ENCODE data around the gene RPS4Y2.
A peak's percentile ranks its signal among the peaks of the same experiment; 100 is the strongest.

RPS4Y2 gene

GRCh38 chrY:20755808-20756207 is at the start of gene RPS4Y2:
TSS of gene RPS4Y2 (plus strand) at chrY:20756108. CDS start at chrY:20756164, 56 bp downstream.
- Mint-ChIP-seq H3K27me3 (no peaks in the 10 kb centered on the region), H3K4me3 (no peak within 1 kb of the TSS)

GRCh38 chrY:20714391-20714790 is 41.5 kb upstream of the RPS4Y2 start:
- H3K27ac Mint-ChIP-seq: no peak overlapping the region
- H3K4me3 Mint-ChIP-seq: no peak overlapping the region
- H3K36me3 Mint-ChIP-seq (ENCODE audit: low read depth): no peaks in the 10 kb centered on the region
- H3K9me3 Mint-ChIP-seq: no peaks in the 10 kb centered on the region
- peaks cover 13% of the 10 kb centered on the region for H3K4me1 Mint-ChIP-seq (ENCODE audit: low read depth)
- H3K27me3 Mint-ChIP-seq: no peaks in the 10 kb centered on the region

More at GRCh38 chrY:20755808-20756207, at the start of gene RPS4Y2:
- Mint-ChIP-seq H3K9me3 (no peaks in the 10 kb centered on the region), H3K27ac (no peak within 1 kb of the TSS), H3K4me1 (ENCODE audit: low read depth) (no peaks in the 10 kb centered on the region), H3K36me3 (ENCODE audit: low read depth) (no peaks in the 10 kb centered on the region)

- H3K36me3 Mint-ChIP-seq (ENCODE audit: low read depth): no peaks in the 10 kb centered on the region
- H3K9me3 Mint-ChIP-seq: no peaks in the 10 kb centered on the region
- H3K27ac Mint-ChIP-seq: no peak overlapping the region
- H3K4me1 Mint-ChIP-seq (ENCODE audit: low read depth): peaks cover 4% of the 10 kb centered on the region
- no peak overlapping the region for H3K4me3 Mint-ChIP-seq
- H3K27me3 Mint-ChIP-seq: no peaks in the 10 kb centered on the region
These were observed 29.6 kb upstream of the RPS4Y2 start for GRCh38 chrY:20726184-20726907.

GRCh38 chrY:20735200-20735599 is 20.7 kb upstream of the RPS4Y2 start:
- Mint-ChIP-seq H3K4me1 (ENCODE audit: low read depth) (peaks cover 14% of the 10 kb centered on the region), H3K27me3 (no peaks in the 10 kb centered on the region), H3K27ac (no peak overlapping the region), H3K36me3 (ENCODE audit: low read depth) (no peaks in the 10 kb centered on the region), H3K4me3 (no peak overlapping the region), H3K9me3 (no peaks in the 10 kb centered on the region)

- no peak overlapping the region for H3K27ac Mint-ChIP-seq
- no peaks in the 10 kb centered on the region for H3K27me3 Mint-ChIP-seq
- H3K4me1 Mint-ChIP-seq (ENCODE audit: low read depth): peaks cover 22% of the 10 kb centered on the region
- H3K4me3 Mint-ChIP-seq: no peak overlapping the region
- H3K36me3 Mint-ChIP-seq (ENCODE audit: low read depth): no peaks in the 10 kb centered on the region
- H3K9me3 Mint-ChIP-seq: no peaks in the 10 kb centered on the region
These were observed 16.1 kb upstream of the RPS4Y2 start for GRCh38 chrY:20739806-20740205.

GRCh38 chrY:20740609-20741008 is 15.3 kb upstream of the RPS4Y2 start:
- Mint-ChIP-seq H3K27me3 (no peaks in the 10 kb centered on the region), H3K4me3 (no peak overlapping the region), H3K36me3 (ENCODE audit: low read depth) (no peaks in the 10 kb centered on the region), H3K9me3 (no peaks in the 10 kb centered on the region), H3K4me1 (ENCODE audit: low read depth) (peaks cover 30% of the 10 kb centered on the region), H3K27ac (no peak overlapping the region)

GRCh38 chrY:20745060-20745459 is 10.8 kb upstream of the RPS4Y2 start:
- Mint-ChIP-seq H3K27ac (no peak overlapping the region), H3K4me1 (ENCODE audit: low read depth) (peaks cover 35% of the 10 kb centered on the region), H3K36me3 (ENCODE audit: low read depth) (no peaks in the 10 kb centered on the region), H3K4me3 (no peak overlapping the region), H3K27me3 (no peaks in the 10 kb centered on the region), H3K9me3 (no peaks in the 10 kb centered on the region)

- Mint-ChIP-seq H3K27me3 (no peaks in the 10 kb centered on the region), H3K9me3 (no peaks in the 10 kb centered on the region), H3K4me3 (no peak overlapping the region), H3K36me3 (ENCODE audit: low read depth) (no peaks in the 10 kb centered on the region), H3K27ac (no peak overlapping the region), H3K4me1 (ENCODE audit: low read depth) (peaks cover 31% of the 10 kb centered on the region)
These were observed 9.0 kb upstream of the RPS4Y2 start for GRCh38 chrY:20746919-20747318.

GRCh38 chrY:20763869-20764268 is 8.0 kb downstream of the RPS4Y2 start:
- no peaks in the 10 kb centered on the region for H3K36me3 Mint-ChIP-seq (ENCODE audit: low read depth)
- H3K27me3 Mint-ChIP-seq: no peaks in the 10 kb centered on the region
- no peak overlapping the region for H3K4me3 Mint-ChIP-seq
- peaks cover 38% of the 10 kb centered on the region for H3K4me1 Mint-ChIP-seq (ENCODE audit: low read depth)
- no peaks in the 10 kb centered on the region for H3K9me3 Mint-ChIP-seq
- H3K27ac Mint-ChIP-seq: peak overlapping the region; percentile 30

GRCh38 chrY:20765117-20765516 is 9.2 kb downstream of the RPS4Y2 start:
- Mint-ChIP-seq H3K36me3 (ENCODE audit: low read depth) (no peaks in the 10 kb centered on the region), H3K4me1 (ENCODE audit: low read depth) (peaks cover 38% of the 10 kb centered on the region), H3K27me3 (no peaks in the 10 kb centered on the region), H3K9me3 (no peaks in the 10 kb centered on the region), H3K27ac (no peak overlapping the region), H3K4me3 (no peak overlapping the region)

GRCh38 chrY:20770755-20771154 is 14.8 kb downstream of the RPS4Y2 start:
- Mint-ChIP-seq H3K27ac (no peak overlapping the region), H3K4me3 (no peak overlapping the region), H3K4me1 (ENCODE audit: low read depth) (peaks cover 22% of the 10 kb centered on the region), H3K36me3 (ENCODE audit: low read depth) (no peaks in the 10 kb centered on the region), H3K27me3 (no peaks in the 10 kb centered on the region), H3K9me3 (peaks cover 8% of the 10 kb centered on the region)

GRCh38 chrY:20776104-20776503 is 20.2 kb downstream of the RPS4Y2 start:
- Mint-ChIP-seq H3K9me3 (peaks cover 13% of the 10 kb centered on the region), H3K4me3 (no peak overlapping the region), H3K27ac (no peak overlapping the region), H3K36me3 (ENCODE audit: low read depth) (no peaks in the 10 kb centered on the region), H3K4me1 (ENCODE audit: low read depth) (peaks cover 25% of the 10 kb centered on the region), H3K27me3 (no peaks in the 10 kb centered on the region)

GRCh38 chrY:20780104-20780654 is 24.3 kb downstream of the RPS4Y2 start:
- no peak overlapping the region for H3K27ac Mint-ChIP-seq
- peaks cover 5% of the 10 kb centered on the region for H3K9me3 Mint-ChIP-seq
- no peaks in the 10 kb centered on the region for H3K36me3 Mint-ChIP-seq (ENCODE audit: low read depth)
- H3K4me3 Mint-ChIP-seq: no peak overlapping the region
- H3K4me1 Mint-ChIP-seq (ENCODE audit: low read depth): peaks cover 50% of the 10 kb centered on the region
- H3K27me3 Mint-ChIP-seq: no peaks in the 10 kb centered on the region

- Mint-ChIP-seq H3K36me3 (ENCODE audit: low read depth) (no peaks in the 10 kb centered on the region), H3K27ac (no peak overlapping the region), H3K9me3 (peaks cover 4% of the 10 kb centered on the region), H3K4me1 (ENCODE audit: low read depth) (peaks cover 56% of the 10 kb centered on the region), H3K27me3 (no peaks in the 10 kb centered on the region), H3K4me3 (no peak overlapping the region)
These were observed 24.9 kb downstream of the RPS4Y2 start for GRCh38 chrY:20780776-20781175.

- Mint-ChIP-seq H3K27ac (peak overlapping the region; percentile 26), H3K36me3 (ENCODE audit: low read depth) (no peaks in the 10 kb centered on the region), H3K27me3 (no peaks in the 10 kb centered on the region), H3K4me1 (ENCODE audit: low read depth) (peaks cover 55% of the 10 kb centered on the region), H3K4me3 (no peak overlapping the region), H3K9me3 (peaks cover 2% of the 10 kb centered on the region)
These were observed 25.5 kb downstream of the RPS4Y2 start for GRCh38 chrY:20781408-20781807.

GRCh38 chrY:20784965-20785364 is 29.1 kb downstream of the RPS4Y2 start:
- H3K9me3 Mint-ChIP-seq: no peaks in the 10 kb centered on the region
- no peaks in the 10 kb centered on the region for H3K36me3 Mint-ChIP-seq (ENCODE audit: low read depth)
- no peaks in the 10 kb centered on the region for H3K27me3 Mint-ChIP-seq
- H3K4me1 Mint-ChIP-seq (ENCODE audit: low read depth): peaks cover 62% of the 10 kb centered on the region
- H3K4me3 Mint-ChIP-seq: no peak overlapping the region
- no peak overlapping the region for H3K27ac Mint-ChIP-seq

Data from stimulated activated naive CD8-positive, alpha-beta T cell treated with anti-CD3 and anti-CD28 coated beads, Interleukin-15, Interleukin-2, amounts not matched to agents 100 ng/mL and 50 ng/mL, for 24 hours (primary cell).